Measurements from ENCODE around the gene SCAMP4. TPM values are rescaled to one million over a fixed set of nuclear protein-coding genes. Genes with fewer than 3 reads are reported as not detected.

The SCAMP4 gene
- total and polyA plus RNA-seq, 2 of the 13 experiments (the other 11 are each of a cell fraction or from before 2014, with no cell fraction given): 10.7 to 13.7 TPM

DNA sequence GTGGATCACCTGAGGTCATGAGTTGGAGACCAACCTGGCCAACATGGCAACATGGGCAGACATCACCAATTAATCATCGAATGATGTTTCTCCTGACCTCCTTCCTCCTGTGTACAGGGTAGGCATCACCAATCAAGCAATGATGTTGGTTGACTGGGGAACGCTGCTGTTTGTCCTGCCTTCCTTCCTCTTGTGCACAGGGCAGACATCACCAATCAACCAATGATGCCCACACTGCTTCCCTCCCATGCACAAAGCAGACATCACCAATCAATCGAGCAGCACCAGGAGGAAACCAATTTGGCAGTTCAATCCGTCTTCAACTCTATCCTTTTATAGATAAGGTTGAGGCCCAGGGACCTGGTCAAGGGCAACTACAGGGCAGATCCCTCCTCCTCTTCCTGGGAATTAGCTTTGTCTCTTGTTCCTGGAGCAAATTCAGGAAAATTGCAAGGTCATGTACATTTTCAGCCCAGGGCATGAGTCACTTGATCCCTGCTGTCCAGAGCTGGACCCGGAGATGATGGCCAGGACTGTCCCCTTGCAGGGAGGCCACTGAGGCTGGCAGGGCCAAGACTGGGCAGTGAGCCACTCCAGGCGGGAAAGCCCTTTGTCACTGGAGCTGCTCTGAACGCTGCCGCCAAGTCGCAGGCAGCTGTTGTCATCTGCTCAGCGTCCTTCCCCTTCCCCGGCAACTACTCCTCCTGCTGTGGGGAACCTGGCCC lies 30.4 kb downstream of the SCAMP4 start (continued):
- 0 out of 2 replicates have a peak, but pooled peaks have one; percentile 5 for TF ChIP-seq BHLHE40 (IDR thresholded peaks at IDR 0.05; ENCODE audit: low read length)
- TF ChIP-seq SRY (CRISPR knock-in tag; IDR thresholded peaks at IDR 0.05): no peak
- TF ChIP-seq, protein P1, sequence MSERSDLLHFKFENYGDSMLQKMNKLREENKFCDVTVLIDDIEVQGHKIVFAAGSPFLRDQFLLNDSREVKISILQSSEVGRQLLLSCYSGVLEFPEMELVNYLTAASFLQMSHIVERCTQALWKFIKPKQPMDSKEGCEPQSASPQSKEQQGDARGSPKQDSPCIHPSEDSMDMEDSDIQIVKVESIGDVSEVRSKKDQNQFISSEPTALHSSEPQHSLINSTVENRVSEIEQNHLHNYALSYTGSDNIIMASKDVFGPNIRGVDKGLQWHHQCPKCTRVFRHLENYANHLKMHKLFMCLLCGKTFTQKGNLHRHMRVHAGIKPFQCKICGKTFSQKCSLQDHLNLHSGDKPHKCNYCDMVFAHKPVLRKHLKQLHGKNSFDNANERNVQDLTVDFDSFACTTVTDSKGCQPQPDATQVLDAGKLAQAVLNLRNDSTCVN (CRISPR knock-in tag; IDR thresholded peaks at IDR 0.05; ENCODE audit: borderline replicate concordance): no peak
- no peak for TF ChIP-seq ARNTL (CRISPR knock-in tag; IDR thresholded peaks at IDR 0.05)
- TF ChIP-seq FOXC1 (CRISPR knock-in tag; IDR thresholded peaks at IDR 0.05; ENCODE audit: borderline replicate concordance): no peak
- TF ChIP-seq SNAI1 (CRISPR knock-in tag; IDR thresholded peaks at IDR 0.05; ENCODE audit: borderline replicate concordance): no peak
- no peak for TF ChIP-seq ZNF253 (CRISPR knock-in tag; IDR thresholded peaks at IDR 0.05; ENCODE audit: borderline replicate concordance)
- no peak; the same call in 1 of the 2 replicates for TF ChIP-seq SIX1 (CRISPR knock-in tag; IDR thresholded peaks at IDR 0.05; ENCODE audit: borderline replicate concordance)
- TF ChIP-seq, protein P2, sequence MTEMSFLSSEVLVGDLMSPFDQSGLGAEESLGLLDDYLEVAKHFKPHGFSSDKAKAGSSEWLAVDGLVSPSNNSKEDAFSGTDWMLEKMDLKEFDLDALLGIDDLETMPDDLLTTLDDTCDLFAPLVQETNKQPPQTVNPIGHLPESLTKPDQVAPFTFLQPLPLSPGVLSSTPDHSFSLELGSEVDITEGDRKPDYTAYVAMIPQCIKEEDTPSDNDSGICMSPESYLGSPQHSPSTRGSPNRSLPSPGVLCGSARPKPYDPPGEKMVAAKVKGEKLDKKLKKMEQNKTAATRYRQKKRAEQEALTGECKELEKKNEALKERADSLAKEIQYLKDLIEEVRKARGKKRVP (CRISPR knock-in tag; IDR thresholded peaks at IDR 0.05): no peak
- TF ChIP-seq, protein P3, sequence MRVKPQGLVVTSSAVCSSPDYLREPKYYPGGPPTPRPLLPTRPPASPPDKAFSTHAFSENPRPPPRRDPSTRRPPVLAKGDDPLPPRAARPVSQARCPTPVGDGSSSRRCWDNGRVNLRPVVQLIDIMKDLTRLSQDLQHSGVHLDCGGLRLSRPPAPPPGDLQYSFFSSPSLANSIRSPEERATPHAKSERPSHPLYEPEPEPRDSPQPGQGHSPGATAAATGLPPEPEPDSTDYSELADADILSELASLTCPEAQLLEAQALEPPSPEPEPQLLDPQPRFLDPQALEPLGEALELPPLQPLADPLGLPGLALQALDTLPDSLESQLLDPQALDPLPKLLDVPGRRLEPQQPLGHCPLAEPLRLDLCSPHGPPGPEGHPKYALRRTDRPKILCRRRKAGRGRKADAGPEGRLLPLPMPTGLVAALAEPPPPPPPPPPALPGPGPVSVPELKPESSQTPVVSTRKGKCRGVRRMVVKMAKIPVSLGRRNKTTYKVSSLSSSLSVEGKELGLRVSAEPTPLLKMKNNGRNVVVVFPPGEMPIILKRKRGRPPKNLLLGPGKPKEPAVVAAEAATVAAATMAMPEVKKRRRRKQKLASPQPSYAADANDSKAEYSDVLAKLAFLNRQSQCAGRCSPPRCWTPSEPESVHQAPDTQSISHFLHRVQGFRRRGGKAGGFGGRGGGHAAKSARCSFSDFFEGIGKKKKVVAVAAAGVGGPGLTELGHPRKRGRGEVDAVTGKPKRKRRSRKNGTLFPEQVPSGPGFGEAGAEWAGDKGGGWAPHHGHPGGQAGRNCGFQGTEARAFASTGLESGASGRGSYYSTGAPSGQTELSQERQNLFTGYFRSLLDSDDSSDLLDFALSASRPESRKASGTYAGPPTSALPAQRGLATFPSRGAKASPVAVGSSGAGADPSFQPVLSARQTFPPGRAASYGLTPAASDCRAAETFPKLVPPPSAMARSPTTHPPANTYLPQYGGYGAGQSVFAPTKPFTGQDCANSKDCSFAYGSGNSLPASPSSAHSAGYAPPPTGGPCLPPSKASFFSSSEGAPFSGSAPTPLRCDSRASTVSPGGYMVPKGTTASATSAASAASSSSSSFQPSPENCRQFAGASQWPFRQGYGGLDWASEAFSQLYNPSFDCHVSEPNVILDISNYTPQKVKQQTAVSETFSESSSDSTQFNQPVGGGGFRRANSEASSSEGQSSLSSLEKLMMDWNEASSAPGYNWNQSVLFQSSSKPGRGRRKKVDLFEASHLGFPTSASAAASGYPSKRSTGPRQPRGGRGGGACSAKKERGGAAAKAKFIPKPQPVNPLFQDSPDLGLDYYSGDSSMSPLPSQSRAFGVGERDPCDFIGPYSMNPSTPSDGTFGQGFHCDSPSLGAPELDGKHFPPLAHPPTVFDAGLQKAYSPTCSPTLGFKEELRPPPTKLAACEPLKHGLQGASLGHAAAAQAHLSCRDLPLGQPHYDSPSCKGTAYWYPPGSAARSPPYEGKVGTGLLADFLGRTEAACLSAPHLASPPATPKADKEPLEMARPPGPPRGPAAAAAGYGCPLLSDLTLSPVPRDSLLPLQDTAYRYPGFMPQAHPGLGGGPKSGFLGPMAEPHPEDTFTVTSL (CRISPR knock-in tag; IDR thresholded peaks at IDR 0.05; ENCODE audit: borderline replicate concordance): 0 out of 2 replicates have a peak, but pooled peaks have one; percentile 20
- TF ChIP-seq ZNF235 (CRISPR knock-in tag; IDR thresholded peaks at IDR 0.05; ENCODE audit: borderline replicate concordance): no peak
- 0 out of 2 replicates have a peak, but pooled peaks have one; percentile 22 for TF ChIP-seq ZNF607 (CRISPR knock-in tag; IDR thresholded peaks at IDR 0.05; ENCODE audit: borderline replicate concordance)
- TF ChIP-seq ATF7 (IDR thresholded peaks at IDR 0.05): no peak
- no peak for TF ChIP-seq ATF7 (CRISPR knock-in tag; IDR thresholded peaks at IDR 0.05)
- TF ChIP-seq ZMYM4 (CRISPR knock-in tag; IDR thresholded peaks at IDR 0.05): no peak
- TF ChIP-seq ZNF761 (CRISPR knock-in tag; conservative IDR thresholded peaks at IDR 0.05): no peak
- TF ChIP-seq, protein P4, sequence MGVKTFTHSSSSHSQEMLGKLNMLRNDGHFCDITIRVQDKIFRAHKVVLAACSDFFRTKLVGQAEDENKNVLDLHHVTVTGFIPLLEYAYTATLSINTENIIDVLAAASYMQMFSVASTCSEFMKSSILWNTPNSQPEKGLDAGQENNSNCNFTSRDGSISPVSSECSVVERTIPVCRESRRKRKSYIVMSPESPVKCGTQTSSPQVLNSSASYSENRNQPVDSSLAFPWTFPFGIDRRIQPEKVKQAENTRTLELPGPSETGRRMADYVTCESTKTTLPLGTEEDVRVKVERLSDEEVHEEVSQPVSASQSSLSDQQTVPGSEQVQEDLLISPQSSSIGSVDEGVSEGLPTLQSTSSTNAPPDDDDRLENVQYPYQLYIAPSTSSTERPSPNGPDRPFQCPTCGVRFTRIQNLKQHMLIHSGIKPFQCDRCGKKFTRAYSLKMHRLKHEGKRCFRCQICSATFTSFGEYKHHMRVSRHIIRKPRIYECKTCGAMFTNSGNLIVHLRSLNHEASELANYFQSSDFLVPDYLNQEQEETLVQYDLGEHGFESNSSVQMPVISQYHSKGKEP (CRISPR knock-in tag; IDR thresholded peaks at IDR 0.05): no peak

Data from HepG2 (cell line).